NCI-H146 treated with DMSO at 0.1 percent for 48 hours (cell line): Measurements from ENCODE around the gene MYMK.

Source experiments
- DNase-seq: peaks from one replicate; lab custom pipeline; 2025; ENCODE audit not compliant: unreplicated experiment; lab: John Stamatoyannopoulos, UW

Gene MYMK

GRCh38 chr9:133536080-133536479 is 11.3 kb upstream of the MYMK start:
- no peak for DNase-seq

- no peak for DNase-seq
These were observed 10.6 kb upstream of the MYMK start for GRCh38 chr9:133535306-133535877.

GRCh38 chr9:133534346-133535291 is 9.9 kb upstream of the MYMK start, which contains the start of gene ADAMTSL2:
Gene ADAMTSL2, plus strand, starts transcription at chr9:133534704. Its CDS starts 2,009 bp downstream, at chr9:133536713.
- DNase-seq: no peak

DNA sequence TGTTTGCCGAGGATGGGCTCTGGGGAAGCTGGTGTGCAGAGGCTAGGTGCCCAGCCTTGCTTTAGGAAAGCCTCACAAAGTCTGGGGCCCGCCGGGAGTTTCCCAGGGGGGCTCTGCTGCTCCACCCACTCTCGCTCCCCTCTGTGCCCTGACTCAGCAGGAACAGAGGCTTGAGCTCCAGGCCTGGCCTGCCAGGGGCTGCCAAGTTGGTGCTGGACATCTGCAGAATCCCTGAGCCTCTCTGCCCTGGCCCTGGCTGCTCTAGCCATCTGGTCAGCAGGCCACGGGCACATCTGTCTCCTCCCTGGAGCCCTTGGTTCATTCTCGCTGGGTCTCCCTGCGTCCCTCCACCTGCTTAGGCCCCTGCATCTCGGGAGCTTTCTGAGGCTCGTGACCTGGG is 9.1 kb upstream of the MYMK start:
- no peak for DNase-seq

GRCh38 chr9:133532937-133533668 is 8.3 kb upstream of the MYMK start:
- peak; percentile 6 for DNase-seq

DNA sequence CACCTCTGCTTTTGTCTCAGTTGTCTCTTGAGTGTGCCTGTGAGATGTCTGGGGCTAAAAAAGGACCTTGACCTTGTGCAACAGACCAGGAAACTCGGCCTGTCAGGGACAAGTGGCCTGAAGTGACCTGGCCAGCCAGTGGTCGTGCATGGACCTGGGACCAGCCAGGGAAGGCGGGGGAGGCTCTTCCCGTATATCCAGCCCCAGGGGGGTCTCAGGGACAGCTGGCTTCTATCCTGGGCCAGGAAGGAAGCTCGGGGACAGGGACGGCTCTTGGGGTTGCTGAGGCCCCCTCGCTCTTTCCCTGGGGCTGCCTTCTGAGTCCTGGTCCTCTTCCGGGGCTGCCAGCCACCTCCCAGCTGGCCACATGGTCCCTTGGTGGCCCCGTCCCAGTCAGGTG is 6.5 kb upstream of the MYMK start:
- no peak for DNase-seq

DNA sequence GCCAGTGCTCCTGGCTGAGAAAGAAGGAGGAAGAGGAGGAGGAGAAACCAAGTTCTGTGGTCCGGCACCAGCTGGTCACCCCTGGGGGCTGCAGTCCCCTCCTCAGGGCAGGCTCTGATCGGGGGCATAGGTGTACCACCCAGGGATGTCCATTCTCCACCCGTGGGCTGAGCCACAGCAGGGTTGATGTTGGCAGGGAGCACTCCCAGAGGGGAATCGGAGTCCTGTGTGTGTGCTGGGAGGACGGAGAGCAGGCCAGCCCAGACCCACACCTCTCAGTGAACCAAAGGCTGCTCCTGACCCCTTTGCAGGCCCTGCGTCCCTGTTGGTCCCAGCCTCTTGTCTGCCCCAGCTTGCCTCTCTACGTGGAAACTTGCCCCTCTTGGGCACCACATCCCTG is 5.1 kb upstream of the MYMK start:
- DNase-seq: no peak

DNA sequence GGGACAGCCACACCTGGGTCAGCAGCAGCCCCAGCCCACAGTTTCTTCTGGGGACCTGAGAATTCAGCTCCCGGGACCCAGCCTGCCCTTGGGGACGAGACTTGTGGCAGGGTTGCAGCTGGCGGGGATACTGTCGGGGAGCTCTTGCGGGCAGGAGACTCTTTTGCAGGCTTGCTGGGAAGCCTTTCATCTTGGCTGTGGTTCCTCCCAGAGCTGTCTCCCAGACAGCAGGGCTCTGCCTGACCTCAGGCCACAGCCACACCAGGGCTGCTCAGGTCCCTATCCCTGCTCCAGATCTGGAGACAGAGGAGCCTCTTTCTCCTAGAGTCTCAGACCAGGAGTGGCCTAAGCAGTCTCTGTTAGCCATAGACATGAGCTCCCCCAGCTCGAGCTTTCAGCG is 4.7 kb upstream of the MYMK start:
- DNase-seq: no peak

DNA sequence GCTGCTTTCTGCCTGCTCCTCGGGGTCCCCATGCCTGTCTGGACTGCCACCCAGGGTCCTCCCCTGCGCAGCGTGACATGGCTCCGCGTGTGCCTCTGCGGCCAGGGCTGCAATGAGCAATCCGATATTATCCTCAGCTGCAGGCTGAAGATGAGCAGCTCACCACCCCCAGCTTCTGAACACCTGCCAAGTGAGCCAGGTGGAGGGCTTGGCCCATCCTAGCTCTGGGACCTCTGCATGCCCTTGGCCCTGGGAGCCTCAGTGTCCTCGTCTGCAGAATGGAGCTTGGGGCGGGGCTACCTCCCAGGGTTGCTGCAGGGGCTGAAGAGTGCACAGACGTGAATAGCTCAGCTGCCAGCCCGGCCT is 4.1 kb upstream of the MYMK start:
- no peak for DNase-seq

DNA sequence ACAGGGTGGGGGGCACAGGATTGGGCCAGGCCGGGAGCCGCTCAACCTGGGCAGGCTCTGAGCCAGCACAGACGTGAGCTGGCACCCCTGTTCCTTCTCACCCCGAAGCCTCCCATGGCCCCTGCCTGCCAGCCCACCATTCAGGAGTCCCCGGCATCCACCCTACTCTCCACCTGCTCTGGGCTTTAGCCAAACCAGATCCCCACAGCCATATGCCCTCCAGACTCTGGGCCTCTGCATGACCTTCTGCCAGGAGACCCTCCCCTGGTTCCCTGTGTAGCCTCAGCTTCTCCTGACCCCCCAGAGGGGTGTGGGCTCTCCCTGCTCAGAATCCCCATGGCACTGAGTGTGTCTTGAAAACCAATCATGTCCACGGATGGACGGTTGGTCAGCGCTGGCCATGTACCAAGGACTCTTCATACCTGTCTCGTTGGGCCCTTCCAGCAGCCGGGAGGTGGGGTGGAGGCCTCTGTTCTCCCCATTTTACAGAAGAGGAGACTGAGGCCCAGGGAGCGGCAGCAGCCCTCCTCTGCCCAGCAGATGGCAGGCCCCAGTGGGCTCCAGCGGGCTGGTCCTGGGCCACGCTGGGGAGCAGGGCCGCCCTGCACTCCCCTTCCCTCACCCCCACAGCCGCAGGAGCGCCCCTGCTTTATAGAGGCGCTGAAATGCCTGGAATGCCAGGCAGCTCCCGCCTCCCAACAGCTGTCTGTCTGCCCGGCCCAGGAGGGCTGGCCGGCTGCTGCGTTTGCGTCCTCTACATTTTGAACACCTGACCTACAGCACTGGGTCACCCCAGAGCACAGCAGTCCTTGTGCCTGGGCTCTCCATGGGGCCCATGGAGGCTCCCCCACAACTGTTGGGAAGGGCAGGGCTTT is 3.5 kb upstream of the MYMK start:
- no peak for DNase-seq

- DNase-seq: no peak
These were observed 2.7 kb upstream of the MYMK start for GRCh38 chr9:133527444-133527920.

DNA sequence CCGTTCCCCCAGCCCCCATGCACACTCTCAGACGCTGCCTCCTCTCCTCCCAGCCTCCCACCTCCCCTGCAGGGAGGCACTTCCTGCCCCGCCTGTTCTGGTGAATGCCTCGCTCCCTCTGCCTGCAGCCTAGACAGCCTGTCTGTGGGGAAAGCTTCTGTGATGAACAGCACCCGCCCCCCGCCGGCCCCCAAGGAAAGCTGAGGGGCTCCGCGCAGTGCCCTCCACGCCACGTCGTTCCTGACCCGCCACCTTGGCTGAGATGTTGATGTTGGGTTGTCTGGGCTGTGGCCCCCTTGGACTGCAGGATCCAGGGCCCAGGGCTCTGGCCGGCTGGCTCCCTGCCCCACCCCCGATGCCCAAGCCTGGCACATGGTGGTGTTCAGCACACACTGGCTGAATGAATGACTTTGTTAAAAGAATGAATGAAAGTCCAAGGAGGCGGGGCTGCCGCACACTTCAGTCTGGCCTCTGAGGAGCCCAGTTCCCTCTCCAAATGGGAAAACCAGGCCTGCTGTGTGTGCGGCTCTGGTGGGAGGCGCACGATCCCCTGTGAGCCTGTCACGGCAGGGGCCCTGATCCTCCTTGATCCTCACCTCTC is 2.1 kb upstream of the MYMK start:
- DNase-seq: no peak

GRCh38 chr9:133525677-133526076 is 918 bp upstream of the MYMK start:
- no peak for DNase-seq

DNA sequence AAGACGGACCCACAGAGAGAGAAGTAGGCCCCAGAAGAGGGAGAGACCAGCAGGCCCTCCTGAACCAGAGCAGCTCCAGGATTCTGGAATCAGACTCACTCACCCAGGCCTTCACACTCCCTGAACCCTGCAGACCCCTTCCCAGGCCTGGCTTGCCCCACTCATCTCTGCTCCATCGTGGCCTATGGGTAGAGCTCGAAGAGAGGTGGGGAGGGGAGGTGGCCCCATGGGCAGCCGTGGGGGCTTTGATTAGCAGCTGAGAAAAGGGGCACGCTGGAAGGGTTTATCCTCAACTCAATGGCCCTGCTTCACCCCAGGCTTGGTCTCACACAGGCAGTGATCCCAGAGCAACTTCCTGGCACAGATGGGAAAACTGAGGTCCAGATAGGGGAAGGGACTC is 613 bp downstream of the MYMK start:
- no peak for DNase-seq

DNA sequence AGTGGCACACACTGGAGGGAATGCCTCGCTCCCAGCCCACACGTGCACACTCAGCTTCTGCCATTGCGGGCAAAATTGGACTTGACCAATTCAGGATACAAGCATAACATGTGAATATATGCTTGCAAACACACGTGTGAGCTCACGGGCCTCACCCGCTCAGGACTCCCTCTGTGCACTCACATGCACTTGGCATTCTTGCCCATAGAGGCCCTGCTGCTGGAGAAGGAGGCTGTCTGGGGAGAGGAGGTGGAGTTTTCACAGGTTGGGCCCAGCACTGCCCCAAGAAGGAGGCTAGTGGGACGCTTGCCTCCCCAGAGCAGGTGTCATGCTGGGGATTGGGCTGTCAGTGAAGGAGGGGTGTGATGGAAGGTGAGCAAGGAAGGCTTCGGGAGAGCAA is 1.7 kb downstream of the MYMK start:
- DNase-seq: no peak

DNA sequence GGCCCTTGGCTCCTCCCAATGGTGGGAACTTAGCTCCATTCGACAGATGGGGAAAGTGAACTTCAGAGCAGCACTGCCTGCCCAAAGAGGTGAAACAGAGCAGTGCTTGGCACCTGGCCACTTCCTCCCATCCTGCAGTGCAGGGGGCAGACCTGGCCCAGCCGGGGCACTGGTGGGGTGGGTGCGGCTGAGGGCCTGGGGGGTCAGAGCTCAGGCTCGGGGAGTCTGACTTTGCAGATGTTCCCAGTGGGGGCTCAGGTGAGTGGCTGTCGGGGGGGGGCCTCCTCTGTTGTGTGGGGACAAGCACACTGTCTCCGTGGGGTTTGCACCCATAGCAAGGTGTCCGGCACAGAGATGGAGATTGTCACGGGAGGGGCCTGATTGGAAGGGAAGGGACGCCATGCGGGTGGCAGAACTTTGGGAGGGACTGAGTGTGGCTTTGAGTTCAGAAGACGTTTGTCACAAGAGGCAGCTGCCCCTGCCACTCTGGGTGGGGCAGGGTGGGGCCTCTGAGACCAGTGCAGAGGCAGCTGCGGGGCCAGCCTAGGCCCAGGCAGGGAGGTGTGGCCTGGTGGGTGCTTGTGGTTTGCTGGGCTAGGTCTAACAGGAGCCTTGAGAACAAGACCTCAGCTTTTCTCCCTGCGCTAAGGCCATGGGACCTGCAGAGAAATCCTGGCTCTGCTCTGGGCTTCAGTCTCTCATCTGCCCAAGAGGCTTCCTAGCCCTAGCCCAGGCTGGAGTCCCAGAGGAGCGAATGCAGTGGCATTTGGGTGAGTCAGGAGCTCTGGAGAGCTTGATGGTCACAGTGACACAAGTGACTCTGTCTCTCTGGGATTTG is 2.5 kb downstream of the MYMK start:
- no peak for DNase-seq

- DNase-seq: no peak
These were observed 3.4 kb downstream of the MYMK start for GRCh38 chr9:133521122-133522072.

GRCh38 chr9:133520121-133520835 is 4.5 kb downstream of the MYMK start:
- no peak for DNase-seq
